ENCODE measurements around the gene KIAA1614. TPM values are rescaled to one million over a fixed set of nuclear protein-coding genes. Genes with fewer than 3 reads are reported as not detected.

KIAA1614 gene
- total RNA-seq, 1 donor, result 10.6 TPM

DNA sequence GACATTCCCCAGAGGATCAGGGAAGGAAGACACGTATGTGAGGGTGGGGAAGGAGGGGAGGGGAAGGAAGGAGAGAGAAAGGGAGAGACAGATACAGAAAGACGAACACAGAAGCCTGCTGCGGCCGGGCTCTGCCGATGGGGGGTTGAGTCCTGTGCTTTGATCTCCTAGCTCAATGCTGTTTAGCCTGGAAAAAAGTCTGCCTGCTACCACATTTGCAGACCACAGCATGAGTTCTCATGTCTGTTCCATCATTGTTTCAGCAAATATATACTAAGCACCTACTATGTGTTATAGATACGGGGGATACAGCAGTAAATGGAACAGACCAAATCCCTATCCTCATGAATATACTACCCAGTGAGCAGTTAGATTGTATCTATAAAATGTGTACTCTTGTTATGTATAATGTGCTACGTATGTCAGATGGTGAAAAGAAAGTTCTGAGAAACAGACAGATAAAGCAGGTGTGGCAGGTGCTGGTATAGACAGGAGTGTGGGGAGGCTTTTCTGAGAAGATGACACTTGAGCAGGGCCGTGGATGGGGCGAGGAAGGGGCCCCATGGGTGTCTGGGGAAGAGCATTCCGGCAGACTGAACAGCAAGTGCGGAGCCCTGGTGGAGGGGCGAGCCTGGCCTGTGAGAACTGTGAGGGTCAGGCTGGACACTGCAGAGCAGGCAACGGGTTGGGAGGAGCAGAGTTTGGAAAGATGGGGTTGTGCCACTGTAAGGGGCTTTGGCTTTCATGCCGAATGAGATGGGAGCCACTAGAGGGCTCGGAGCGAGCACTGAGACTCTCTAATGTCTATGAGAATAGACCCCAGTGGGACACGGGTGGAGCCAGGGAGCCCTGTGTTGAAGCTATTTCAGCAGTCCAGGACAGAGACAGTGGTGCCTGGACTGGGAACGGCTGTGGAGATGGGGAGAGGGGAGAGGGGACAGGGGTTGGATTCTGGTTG is 34.1 kb downstream of the KIAA1614 start:
- TF ChIP-seq, protein P1, sequence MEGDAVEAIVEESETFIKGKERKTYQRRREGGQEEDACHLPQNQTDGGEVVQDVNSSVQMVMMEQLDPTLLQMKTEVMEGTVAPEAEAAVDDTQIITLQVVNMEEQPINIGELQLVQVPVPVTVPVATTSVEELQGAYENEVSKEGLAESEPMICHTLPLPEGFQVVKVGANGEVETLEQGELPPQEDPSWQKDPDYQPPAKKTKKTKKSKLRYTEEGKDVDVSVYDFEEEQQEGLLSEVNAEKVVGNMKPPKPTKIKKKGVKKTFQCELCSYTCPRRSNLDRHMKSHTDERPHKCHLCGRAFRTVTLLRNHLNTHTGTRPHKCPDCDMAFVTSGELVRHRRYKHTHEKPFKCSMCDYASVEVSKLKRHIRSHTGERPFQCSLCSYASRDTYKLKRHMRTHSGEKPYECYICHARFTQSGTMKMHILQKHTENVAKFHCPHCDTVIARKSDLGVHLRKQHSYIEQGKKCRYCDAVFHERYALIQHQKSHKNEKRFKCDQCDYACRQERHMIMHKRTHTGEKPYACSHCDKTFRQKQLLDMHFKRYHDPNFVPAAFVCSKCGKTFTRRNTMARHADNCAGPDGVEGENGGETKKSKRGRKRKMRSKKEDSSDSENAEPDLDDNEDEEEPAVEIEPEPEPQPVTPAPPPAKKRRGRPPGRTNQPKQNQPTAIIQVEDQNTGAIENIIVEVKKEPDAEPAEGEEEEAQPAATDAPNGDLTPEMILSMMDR (IDR thresholded peaks at IDR 0.05; ENCODE audit: insufficient read depth, low read length), result no peak
- H3K4me3 ChIP-seq (ENCODE audit: low read depth, low read length), result no peak overlapping the region
- DNase-seq (ENCODE audit: low read depth), result no peak

GRCh38 chr1:180947499-180947885 is 34.8 kb downstream of the KIAA1614 start:
- H3K4me3 ChIP-seq (ENCODE audit: low read depth, low read length), result no peak overlapping the region
- DNase-seq (ENCODE audit: low read depth), result no peak
- TF ChIP-seq, protein P1 (IDR thresholded peaks at IDR 0.05; ENCODE audit: insufficient read depth, low read length), result no peak

DNA sequence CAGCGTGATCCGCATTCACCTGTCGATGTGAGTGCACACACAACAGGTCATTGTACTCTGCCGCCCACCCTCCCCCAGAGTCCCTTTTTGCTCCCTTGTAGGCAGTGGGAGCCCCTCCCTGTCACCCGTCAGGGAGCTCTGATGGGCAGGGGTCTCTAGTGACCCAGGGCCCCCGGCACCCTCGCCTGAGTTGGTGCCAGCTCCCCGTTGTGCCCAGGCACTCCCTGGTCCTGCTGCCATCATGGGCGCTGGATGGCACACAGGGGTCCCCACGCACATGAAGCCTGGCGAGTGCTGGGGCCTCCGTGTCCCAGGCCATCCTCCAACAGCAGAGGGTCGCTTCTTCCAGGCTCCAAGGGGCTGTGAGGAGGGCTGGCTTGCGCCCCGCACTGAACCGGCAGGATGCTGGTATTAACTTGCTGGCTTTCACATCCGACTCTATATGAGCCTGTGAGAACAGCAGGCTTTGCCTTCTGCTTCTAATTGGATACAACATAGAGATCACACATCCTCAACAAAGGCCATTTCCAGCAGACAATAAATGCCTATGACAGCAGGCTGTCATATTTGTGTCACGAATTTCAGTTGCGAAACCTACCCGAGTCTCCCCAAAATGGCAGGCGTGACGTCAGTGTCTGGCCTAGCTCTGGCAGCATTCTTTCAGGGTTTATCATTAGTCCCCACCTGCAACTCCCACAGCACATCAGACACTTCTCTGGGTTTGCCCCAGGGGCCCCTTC is 35.4 kb downstream of the KIAA1614 start:
- no peak overlapping the region for H3K4me3 ChIP-seq (ENCODE audit: low read depth, low read length)
- no peak for DNase-seq (ENCODE audit: low read depth)
- TF ChIP-seq, protein P1 (IDR thresholded peaks at IDR 0.05; ENCODE audit: insufficient read depth, low read length), result no peak

DNA sequence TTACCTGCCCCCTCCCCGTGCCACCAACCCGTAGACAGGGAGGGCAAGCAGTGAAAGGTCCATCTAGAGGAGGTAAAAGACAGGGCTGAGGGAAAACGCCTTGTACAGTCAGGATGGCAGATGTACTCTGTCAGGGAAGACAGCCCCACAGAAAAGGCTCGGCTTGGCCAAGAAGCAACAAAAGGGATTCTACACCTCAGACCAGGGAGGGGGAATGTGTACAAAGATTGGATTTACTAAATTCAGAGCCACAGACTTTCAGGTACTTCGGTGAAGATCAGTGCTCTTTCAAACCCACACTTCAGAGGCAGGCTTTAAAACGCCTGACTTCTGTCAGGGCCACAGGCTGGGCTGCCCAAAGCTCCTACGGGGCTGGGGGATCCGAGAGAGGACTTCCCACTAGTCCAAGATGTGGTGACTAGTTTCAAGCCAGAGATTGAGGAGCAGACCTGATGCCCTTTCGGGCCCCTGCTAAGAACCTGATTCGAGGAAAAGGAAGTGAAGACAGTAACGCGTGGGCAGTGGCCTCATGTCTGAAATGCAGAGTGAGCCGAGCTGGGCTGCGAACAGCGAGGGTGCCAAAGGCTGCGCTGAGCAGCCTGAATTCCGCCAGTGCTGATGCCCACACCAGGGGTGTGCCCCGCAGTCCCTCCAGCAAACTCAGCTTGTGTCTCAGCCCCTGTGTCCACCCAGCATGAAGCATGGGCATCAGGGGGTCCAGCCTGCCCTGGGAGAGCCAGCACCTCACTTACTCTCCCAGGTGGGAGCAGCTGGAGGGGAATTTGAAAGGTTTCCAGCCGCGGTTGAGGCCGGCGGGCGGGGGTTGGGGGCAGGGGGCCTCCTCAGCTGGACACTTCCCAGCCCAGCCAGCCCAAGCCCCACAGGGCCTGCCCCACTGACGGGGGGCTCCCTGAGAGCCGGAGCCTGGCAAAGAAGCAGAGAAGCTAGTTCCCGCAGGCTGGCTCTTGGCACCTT is 36.2 kb downstream of the KIAA1614 start:
- TF ChIP-seq, protein P1 (IDR thresholded peaks at IDR 0.05; ENCODE audit: insufficient read depth, low read length), result no peak
- DNase-seq (ENCODE audit: low read depth), result no peak
- no peak overlapping the region for H3K4me3 ChIP-seq (ENCODE audit: low read depth, low read length)

DNA sequence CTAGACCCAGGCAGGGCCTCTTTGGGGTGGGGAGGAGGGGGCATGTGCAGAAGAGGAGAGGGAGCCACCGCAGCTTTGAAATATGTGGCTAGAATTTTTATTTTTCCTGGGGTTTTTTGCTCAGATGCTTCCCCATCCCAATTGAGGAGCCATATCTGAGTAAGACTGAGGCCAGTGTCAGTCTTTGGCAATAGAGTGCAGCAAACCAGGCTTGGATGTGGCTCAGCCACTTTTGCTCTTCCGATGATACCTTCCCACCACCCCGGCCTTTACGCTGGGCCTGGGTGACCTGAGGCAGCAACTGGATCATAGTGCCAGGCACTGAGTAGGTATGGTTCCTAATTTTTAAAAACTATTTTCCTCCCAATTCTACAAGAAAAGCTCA is 36.9 kb downstream of the KIAA1614 start:
- DNase-seq (ENCODE audit: low read depth), result no peak

More for the DNA sequence above, 36.9 kb downstream of the KIAA1614 start:
- no peak overlapping the region for H3K4me3 ChIP-seq (ENCODE audit: low read depth, low read length)
- TF ChIP-seq, protein P1 (IDR thresholded peaks at IDR 0.05; ENCODE audit: insufficient read depth, low read length), result no peak
